SK-N-MC (cell line): ENCODE data around the gene SRM.
"Not testable (repeated sequence)": the region's sequence is repeated elsewhere in the genome, so short reads cannot be mapped to it uniquely, and the experiment has no call there.

Experiments
- EZH2 ChIP-seq: fragments of 200-600 bp; sonication (generic); IDR thresholded peaks from one replicate; pipeline ENCODE4 v1.6.1; 2017; ENCODE audit warnings: antibody characterized with exemption
- FOXP2 ChIP-seq: optimal IDR thresholded peaks from 2 replicates; pipeline ENCODE3; 2011; ENCODE audit warnings: mild to moderate bottlenecking, moderate library complexity; ENCODE audit not compliant: insufficient read depth; ENCODE audit errors: extremely low read length, control extremely low read depth

- not testable (repeated sequence) for TF ChIP-seq FOXP2, EZH2
Observed at GRCh38 chr1:11100806-11101205, 41.0 kb upstream of the SRM start.
